ENCODE measurements around the gene SLC2A10.
"Not testable (repeated sequence)": the region's sequence is repeated elsewhere in the genome, so short reads cannot be mapped to it uniquely, and the experiment has no call there.

Gene SLC2A10

DNA sequence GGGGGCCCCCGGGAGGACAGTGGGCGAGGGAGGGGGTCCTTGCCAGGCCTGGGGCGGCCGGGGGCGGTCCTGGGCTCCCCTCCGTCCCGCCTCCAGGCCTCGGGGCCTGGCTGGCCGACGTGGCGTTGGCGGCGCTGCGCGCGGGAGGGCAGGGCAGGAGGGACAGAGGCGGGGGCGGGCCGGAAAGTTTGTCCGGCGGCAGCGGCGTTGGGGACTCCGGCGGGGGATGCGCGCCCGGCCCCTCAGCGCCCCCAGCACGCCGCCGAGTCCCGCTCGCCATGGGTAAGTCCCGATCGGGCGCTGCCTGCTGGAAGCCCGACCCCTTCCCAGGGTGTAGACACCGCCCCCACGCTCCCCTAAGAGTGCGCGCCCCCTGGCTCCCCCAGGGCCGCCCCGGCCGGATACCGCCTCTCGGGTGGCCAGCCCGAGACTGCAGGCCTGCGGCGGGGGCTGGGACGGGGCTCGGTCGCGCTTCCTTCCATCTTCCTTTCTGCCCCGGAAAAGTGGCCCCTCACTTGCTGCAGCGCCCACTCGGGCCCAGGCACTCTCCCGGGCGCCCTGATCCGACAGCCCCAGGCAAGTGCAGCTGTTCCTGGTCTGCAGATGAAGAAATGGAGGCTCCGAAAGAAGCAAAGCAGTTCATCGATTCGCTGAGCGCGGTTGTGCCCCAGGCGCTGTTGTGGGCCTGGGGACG is at the start of gene SLC2A10:
TSS of gene SLC2A10 (plus strand) at position 191 of the 694 bp plus-strand sequence. CDS start at position 279, 88 bp downstream.
- no peak for DNase-seq (ENCODE audit: low spot score)

DNA sequence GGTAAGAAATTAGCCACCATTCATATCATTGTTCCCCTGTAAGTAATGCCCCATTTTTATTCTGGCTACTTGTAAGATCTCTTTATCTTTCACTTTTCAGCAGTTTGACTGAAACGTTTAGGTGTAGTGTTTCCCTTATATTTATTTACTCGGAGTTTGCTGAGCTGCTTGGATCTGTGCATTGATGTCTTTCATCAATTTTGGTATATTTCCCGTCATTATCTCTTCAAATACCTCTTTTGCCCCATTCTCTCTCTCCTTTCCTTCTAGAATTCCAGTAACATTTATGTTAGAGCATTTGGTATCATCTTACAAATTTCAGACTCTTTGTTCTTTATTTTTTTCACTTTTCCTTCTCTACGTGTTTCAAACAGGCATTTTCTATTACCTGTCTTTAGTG is 49.0 kb upstream of the SLC2A10 start:
- no peak for DNase-seq (ENCODE audit: low spot score)

DNA sequence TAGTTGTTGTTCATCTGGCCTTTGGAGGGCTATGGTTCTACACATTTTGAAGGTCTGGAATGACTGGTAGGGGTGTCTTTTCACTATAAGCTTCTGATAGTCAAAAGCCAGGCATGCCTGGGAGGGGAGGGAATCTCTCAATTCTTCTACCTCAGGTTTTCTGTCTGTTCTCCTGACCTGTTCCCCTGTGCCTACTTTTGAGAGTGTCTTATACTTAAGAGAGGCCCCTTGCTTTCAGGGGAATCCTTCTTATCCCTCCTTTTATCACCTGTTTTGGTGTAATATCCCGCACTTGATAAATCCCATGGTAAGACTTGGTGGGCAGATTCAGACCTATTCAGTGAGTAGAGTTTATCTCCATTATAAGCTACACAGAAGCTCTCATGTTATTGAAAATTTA is 47.8 kb upstream of the SLC2A10 start:
- no peak for DNase-seq (ENCODE audit: low spot score)

GRCh38 chr20:46663531-46663930 is 45.9 kb upstream of the SLC2A10 start:
- no peak for DNase-seq (ENCODE audit: low spot score)

DNA sequence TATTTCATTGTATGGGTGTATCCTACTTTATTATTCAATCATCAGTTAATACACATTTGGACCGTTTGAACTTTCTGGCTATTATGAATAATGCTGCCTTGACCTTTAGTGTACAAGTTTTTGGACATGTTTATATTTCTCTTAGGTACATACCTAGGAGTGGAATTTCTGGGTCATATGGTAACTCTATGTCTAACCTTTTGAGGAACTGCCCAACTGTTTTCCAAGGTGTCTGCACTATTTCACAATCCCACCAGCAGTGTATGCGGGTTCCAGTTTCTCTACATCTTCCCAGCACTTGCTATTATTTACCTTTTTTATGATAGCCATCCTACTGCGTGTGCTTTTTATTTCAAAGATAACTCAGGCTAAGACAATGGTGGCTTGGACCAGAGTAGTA is 43.8 kb upstream of the SLC2A10 start:
- no peak for DNase-seq (ENCODE audit: low spot score)

DNA sequence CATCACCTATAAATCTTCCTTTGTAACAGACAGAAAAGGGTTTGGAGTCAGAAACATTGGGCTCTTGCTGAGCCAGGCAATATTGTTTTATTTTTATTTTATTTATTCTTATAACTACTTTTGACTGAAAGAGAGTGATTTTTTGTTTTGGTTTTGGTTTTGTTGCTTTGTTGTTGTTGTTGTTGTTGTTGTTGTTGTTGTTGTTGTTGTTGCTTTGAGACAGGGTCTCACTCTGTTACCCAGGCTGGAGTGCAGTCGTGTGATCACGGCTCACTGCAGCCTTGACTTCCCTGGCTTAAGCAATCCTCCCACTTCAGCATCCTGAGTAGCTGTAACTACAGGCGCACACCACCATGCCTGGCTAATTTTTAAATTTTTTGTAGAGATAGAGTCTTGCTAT is 43.1 kb upstream of the SLC2A10 start:
- DNase-seq (ENCODE audit: low spot score), result no peak

GRCh38 chr20:46666818-46667515 is 42.5 kb upstream of the SLC2A10 start:
- DNase-seq (ENCODE audit: low spot score), result no peak

- DNase-seq (ENCODE audit: low spot score), result no peak
Observed at GRCh38 chr20:46670228-46670584, 39.2 kb upstream of the SLC2A10 start.

GRCh38 chr20:46670585-46671584 is 38.6 kb upstream of the SLC2A10 start:
- DNase-seq (ENCODE audit: low spot score), result no peak

- no peak for DNase-seq (ENCODE audit: low spot score)
Observed at GRCh38 chr20:46671866-46672542, 37.4 kb upstream of the SLC2A10 start.

GRCh38 chr20:46672543-46673148 is 36.8 kb upstream of the SLC2A10 start:
- DNase-seq (ENCODE audit: low spot score), result no peak

- no peak for DNase-seq (ENCODE audit: low spot score)
Observed at GRCh38 chr20:46673394-46674252, 35.8 kb upstream of the SLC2A10 start.

GRCh38 chr20:46674253-46675083 is 35.0 kb upstream of the SLC2A10 start:
- no peak for DNase-seq (ENCODE audit: low spot score)

DNA sequence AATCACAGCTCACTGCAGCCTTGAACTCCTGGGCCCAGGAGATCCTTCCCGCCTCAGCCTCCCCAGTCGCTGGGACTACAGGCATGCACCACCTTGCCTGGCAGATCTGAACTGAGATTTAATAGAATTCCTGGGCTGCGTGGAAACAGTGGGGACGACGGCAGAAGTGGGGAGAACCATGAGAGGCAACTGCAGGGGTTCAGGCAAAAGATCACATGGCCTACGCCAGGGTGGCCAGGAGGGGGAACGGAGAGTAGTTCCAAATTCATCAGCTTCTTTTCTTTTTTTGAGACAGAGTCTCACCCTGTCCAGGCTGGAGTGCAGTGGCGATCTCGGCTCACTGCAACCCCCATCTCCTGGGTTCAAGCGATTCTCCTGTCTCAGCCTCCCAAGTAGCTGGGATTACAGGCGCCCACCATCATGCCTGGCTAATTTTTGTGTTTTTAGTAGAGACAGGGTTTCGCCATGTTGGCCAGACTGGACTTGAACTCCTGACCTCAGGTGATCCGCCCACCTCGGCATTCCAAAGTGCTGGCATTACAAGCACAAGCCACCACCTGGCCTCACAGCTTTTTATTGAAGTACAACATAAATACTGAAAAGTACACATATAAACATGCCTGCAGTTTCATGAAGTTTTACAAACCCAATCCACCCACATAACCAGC is 32.7 kb upstream of the SLC2A10 start:
- not testable (repeated sequence) for DNase-seq (ENCODE audit: low spot score)

GRCh38 chr20:46677608-46678007 is 31.8 kb upstream of the SLC2A10 start:
- DNase-seq (ENCODE audit: low spot score), result no peak

GRCh38 chr20:46678516-46678915 is 30.9 kb upstream of the SLC2A10 start:
- DNase-seq (ENCODE audit: low spot score), result no peak

DNA sequence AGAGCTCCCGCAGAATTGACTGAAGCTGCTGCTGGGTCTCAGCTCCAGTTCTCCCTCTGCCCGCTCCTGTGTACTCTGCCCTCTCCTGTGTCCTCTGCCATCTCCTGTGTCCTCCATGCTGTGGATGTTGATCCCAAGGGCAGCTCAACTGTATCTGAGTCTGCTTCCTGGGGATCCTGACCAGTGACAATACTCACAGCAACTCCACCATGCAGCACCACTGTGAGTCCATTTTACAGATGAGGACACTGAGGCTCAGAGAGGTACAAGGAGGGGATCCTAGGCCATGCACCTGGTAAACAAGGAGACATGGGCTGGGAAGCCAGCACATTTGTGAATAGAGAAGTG is 28.8 kb upstream of the SLC2A10 start:
- no peak for DNase-seq (ENCODE audit: low spot score)

DNA sequence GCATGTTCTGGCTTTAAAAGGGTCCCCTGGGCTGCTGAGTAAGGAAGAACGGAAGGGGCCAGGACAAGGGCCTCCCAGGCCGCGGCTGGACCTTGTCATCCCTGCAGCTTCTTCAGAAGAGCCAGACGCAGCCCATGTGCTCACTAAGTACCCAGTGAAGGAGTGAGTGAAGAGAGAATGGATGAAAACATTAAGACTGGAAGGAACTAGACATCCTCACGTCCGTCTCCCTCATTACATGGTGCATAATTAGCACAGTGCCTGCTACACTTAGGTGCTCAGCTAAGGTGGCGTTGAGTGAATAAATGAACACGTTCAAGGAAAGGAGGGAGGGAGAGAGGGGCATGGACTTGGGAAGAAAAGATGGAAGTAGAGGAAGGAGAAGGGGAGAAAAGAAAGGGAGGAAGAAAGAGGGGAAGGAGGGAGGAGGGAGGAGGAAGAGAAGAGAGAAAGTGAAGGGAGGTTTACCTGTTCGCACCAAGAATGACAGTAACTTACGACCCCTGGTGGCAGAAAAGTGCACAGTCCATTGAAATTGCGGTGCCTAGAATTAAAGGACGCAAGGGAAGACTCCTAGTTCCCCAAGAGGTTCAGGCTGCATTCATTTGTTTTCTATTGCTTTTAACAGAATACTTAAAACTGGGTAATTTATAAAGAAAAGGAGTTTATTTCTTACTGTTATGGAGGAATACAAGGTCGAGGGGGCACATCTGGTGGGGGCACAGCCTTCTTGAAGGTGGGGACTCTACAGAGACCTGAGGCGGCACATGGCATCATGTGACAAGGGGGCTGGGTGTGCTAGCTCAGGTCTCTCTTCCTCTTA is 28.2 kb upstream of the SLC2A10 start:
- peak; percentile 58 for DNase-seq (ENCODE audit: low spot score)

Data from globus pallidus (tissue), 1 donor.